ENCODE measurements around the gene PCCA. TPM values are rescaled to one million over a fixed set of nuclear protein-coding genes. Genes with fewer than 3 reads are reported as not detected.
A peak's percentile ranks its signal among the peaks of the same experiment; 100 is the strongest.

The PCCA gene
- total RNA-seq, 1 donor from 2014 or later: 33.4 TPM

GRCh38 chr13:100546713-100547405 is 458.0 kb downstream of the PCCA start:
- TF ChIP-seq, protein P1, sequence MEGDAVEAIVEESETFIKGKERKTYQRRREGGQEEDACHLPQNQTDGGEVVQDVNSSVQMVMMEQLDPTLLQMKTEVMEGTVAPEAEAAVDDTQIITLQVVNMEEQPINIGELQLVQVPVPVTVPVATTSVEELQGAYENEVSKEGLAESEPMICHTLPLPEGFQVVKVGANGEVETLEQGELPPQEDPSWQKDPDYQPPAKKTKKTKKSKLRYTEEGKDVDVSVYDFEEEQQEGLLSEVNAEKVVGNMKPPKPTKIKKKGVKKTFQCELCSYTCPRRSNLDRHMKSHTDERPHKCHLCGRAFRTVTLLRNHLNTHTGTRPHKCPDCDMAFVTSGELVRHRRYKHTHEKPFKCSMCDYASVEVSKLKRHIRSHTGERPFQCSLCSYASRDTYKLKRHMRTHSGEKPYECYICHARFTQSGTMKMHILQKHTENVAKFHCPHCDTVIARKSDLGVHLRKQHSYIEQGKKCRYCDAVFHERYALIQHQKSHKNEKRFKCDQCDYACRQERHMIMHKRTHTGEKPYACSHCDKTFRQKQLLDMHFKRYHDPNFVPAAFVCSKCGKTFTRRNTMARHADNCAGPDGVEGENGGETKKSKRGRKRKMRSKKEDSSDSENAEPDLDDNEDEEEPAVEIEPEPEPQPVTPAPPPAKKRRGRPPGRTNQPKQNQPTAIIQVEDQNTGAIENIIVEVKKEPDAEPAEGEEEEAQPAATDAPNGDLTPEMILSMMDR (IDR thresholded peaks at IDR 0.05): no peak
- Histone ChIP-seq H3K4me1 (peaks cover 68% of the 10 kb centered on the region), H3K9me3 (no peaks in the 10 kb centered on the region), H3K36me3 (no peaks in the 10 kb centered on the region), H3K27ac (peak overlapping the region; percentile 81), H3K4me3 (no peak overlapping the region), H3K27me3 (no peaks in the 10 kb centered on the region)
- peak in 1 of 2 donors; percentile 83 for DNase-seq (ENCODE audit: extremely low spot score in 2 of 2)
- intact Hi-C loops (cut with DNase I): no loop called here

- H3K36me3 ChIP-seq: no peaks in the 10 kb centered on the region
- TF ChIP-seq, protein P1 (IDR thresholded peaks at IDR 0.05): no peak
- peak; percentile 12 to 51 for TF ChIP-seq POLR2AphosphoS5 (IDR thresholded peaks at IDR 0.05; ENCODE audit: insufficient read depth in 1 of 2, low read depth in 1 of 2)
- H3K9me3 ChIP-seq: no peaks in the 10 kb centered on the region
- DNase-seq (ENCODE audit: extremely low spot score in 2 of 2): peak in 1 of 2 donors; percentile 87
- H3K27me3 ChIP-seq: no peaks in the 10 kb centered on the region
- H3K4me1 ChIP-seq: peaks cover 62% of the 10 kb centered on the region
- peak overlapping the region; percentile 81 for H3K27ac ChIP-seq
- H3K4me3 ChIP-seq: no peak overlapping the region
- intact Hi-C loops (cut with DNase I): no loop called here
Measured at GRCh38 chr13:100547791-100548201, 458.9 kb downstream of the PCCA start.

- H3K36me3 ChIP-seq: no peaks in the 10 kb centered on the region
- TF ChIP-seq POLR2A (IDR thresholded peaks at IDR 0.05): no peak
- TF ChIP-seq POLR2AphosphoS5 (IDR thresholded peaks at IDR 0.05; ENCODE audit: insufficient read depth in 1 of 2, low read depth in 1 of 2): no peak
- TF ChIP-seq, protein P1 (IDR thresholded peaks at IDR 0.05): no peak
- no peaks in the 10 kb centered on the region for H3K9me3 ChIP-seq
- H3K27ac ChIP-seq: peak overlapping the region; percentile 81
- H3K27me3 ChIP-seq: no peaks in the 10 kb centered on the region
- intact Hi-C loops (cut with DNase I): no loop called here
- no peak overlapping the region for H3K4me3 ChIP-seq
- peak in 1 of 2 donors; percentile 79 for DNase-seq (ENCODE audit: extremely low spot score in 2 of 2)
- H3K4me1 ChIP-seq: peaks cover 52% of the 10 kb centered on the region
Measured at GRCh38 chr13:100549316-100549715, 460.4 kb downstream of the PCCA start.

- Histone ChIP-seq H3K27me3 (no peaks in the 10 kb centered on the region), H3K36me3 (no peaks in the 10 kb centered on the region), H3K4me3 (no peak overlapping the region), H3K4me1 (peaks cover 26% of the 10 kb centered on the region), H3K27ac (no peak overlapping the region), H3K9me3 (no peaks in the 10 kb centered on the region)
- intact Hi-C loops (cut with DNase I): loop anchor here (10.0 kb wide), 1 partner anchor 112 kb away; no protein-coding TSS in a partner anchor
- TF ChIP-seq, protein P1 (IDR thresholded peaks at IDR 0.05): no peak
- TF ChIP-seq POLR2AphosphoS5 (IDR thresholded peaks at IDR 0.05; ENCODE audit: insufficient read depth in 1 of 2, low read depth in 1 of 2): no peak
- TF ChIP-seq POLR2A (IDR thresholded peaks at IDR 0.05): no peak
- DNase-seq (ENCODE audit: extremely low spot score in 2 of 2): peak; percentile 19 to 54
Measured at GRCh38 chr13:100552755-100553154, 463.9 kb downstream of the PCCA start.

GRCh38 chr13:100559886-100560285 is 471.0 kb downstream of the PCCA start:
- H3K9me3 ChIP-seq: no peaks in the 10 kb centered on the region
- DNase-seq (ENCODE audit: extremely low spot score in 2 of 2): peak in 1 of 2 donors; percentile 65
- intact Hi-C loops (cut with DNase I): loop anchor here (10.0 kb wide), 1 partner anchor 105 kb away; no protein-coding TSS in a partner anchor
- no peaks in the 10 kb centered on the region for H3K36me3 ChIP-seq
- H3K4me1 ChIP-seq: peaks cover 10% of the 10 kb centered on the region
- TF ChIP-seq POLR2AphosphoS5 (IDR thresholded peaks at IDR 0.05; ENCODE audit: insufficient read depth in 1 of 2, low read depth in 1 of 2) (no peak), POLR2A (IDR thresholded peaks at IDR 0.05) (no peak)
- TF ChIP-seq, protein P1 (IDR thresholded peaks at IDR 0.05): no peak
- H3K27ac ChIP-seq: peak overlapping the region; percentile 53
- no peaks in the 10 kb centered on the region for H3K27me3 ChIP-seq
- H3K4me3 ChIP-seq: no peak overlapping the region

Measured in vagina (tissue), 2 donors.